Stimulated activated CD8-positive, alpha-beta memory T cell treated with anti-CD3 and anti-CD28 coated beads, Interleukin-12 subunit alpha, Interleukin-12 subunit beta, amount 100 ng/mL, for 24 hours (primary cell): ENCODE data around the gene ADNP2.

ENCODE experiments used
- DNase-seq: peaks from one replicate; pipeline ENCODE4 v3.0.0-alpha.2; 2020; ENCODE audit errors: extremely low read depth

ADNP2 gene

GRCh38 chr18:80108739-80109675 is at the start of gene ADNP2:
Gene ADNP2, plus strand, starts transcription at chr18:80109262. Its CDS starts 8,281 bp downstream, at chr18:80117543.
- DNase-seq, result peak; percentile 52

- DNase-seq, result no peak
Observed at GRCh38 chr18:80059945-80060344, 49.1 kb upstream of the ADNP2 start.

GRCh38 chr18:80065705-80066104 is 43.4 kb upstream of the ADNP2 start:
- DNase-seq, result no peak

GRCh38 chr18:80067321-80067720 is 41.7 kb upstream of the ADNP2 start:
- no peak for DNase-seq

GRCh38 chr18:80067897-80068296 is 41.2 kb upstream of the ADNP2 start:
- DNase-seq, result no peak

- DNase-seq, result no peak
Observed at GRCh38 chr18:80068571-80069272, 40.3 kb upstream of the ADNP2 start.

GRCh38 chr18:80070825-80071224 is 38.2 kb upstream of the ADNP2 start:
- DNase-seq, result no peak

- DNase-seq, result no peak
Observed at GRCh38 chr18:80074183-80074582, 34.9 kb upstream of the ADNP2 start.

- DNase-seq, result no peak
Observed at GRCh38 chr18:80074697-80075096, 34.4 kb upstream of the ADNP2 start.

GRCh38 chr18:80075940-80076339 is 33.1 kb upstream of the ADNP2 start:
- no peak for DNase-seq

- DNase-seq, result no peak
Observed at GRCh38 chr18:80076379-80076778, 32.7 kb upstream of the ADNP2 start.

- DNase-seq, result no peak
Observed at GRCh38 chr18:80077873-80078272, 31.2 kb upstream of the ADNP2 start.

GRCh38 chr18:80086281-80086680 is 22.8 kb upstream of the ADNP2 start:
- no peak for DNase-seq

- no peak for DNase-seq
Observed at GRCh38 chr18:80088036-80088435, 21.0 kb upstream of the ADNP2 start.

- no peak for DNase-seq
Observed at GRCh38 chr18:80088823-80089222, 20.2 kb upstream of the ADNP2 start.

- DNase-seq, result no peak
Observed at GRCh38 chr18:80095414-80095813, 13.6 kb upstream of the ADNP2 start.

- no peak for DNase-seq
Observed at GRCh38 chr18:80096032-80096565, 13.0 kb upstream of the ADNP2 start.

GRCh38 chr18:80097201-80097600 is 11.9 kb upstream of the ADNP2 start:
- DNase-seq, result no peak

- DNase-seq, result no peak
Observed at GRCh38 chr18:80103231-80103630, 5.8 kb upstream of the ADNP2 start.

GRCh38 chr18:80104364-80104779 is 4.7 kb upstream of the ADNP2 start:
- no peak for DNase-seq

GRCh38 chr18:80105369-80106167 is 3.5 kb upstream of the ADNP2 start:
- no peak for DNase-seq
